ENCODE results near the gene SIAE. TPM values are rescaled to one million over a fixed set of nuclear protein-coding genes. Genes with fewer than 3 reads are reported as not detected.

Gene SIAE
- total and polyA plus RNA-seq, 2 of the 8 experiments (the other 6 are each of a cell fraction or from before 2014, with no cell fraction given) = 2.3 to 3.7 TPM

GRCh38 chr11:124635932-124636331, 37.6 kb downstream of the SIAE start (continued):
- TF ChIP-seq CHD1 (IDR thresholded peaks at IDR 0.05; ENCODE audit: low read depth, low read length) = no peak
- TF ChIP-seq CBX8 (IDR thresholded peaks at IDR 0.05; ENCODE audit: borderline replicate concordance, low read depth, low read length) = no peak
- TF ChIP-seq, protein P1, sequence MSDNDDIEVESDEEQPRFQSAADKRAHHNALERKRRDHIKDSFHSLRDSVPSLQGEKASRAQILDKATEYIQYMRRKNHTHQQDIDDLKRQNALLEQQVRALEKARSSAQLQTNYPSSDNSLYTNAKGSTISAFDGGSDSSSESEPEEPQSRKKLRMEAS (IDR thresholded peaks at IDR 0.05) = no peak
- no peak for TF ChIP-seq CHD2 (IDR thresholded peaks at IDR 0.05; ENCODE audit: low read length)
- TF ChIP-seq TEAD4 (IDR thresholded peaks at IDR 0.05; ENCODE audit: low read depth, low read length) = no peak
